CD14-positive monocyte (primary cell): ENCODE measurements around the gene OR9Q2. TPM values are rescaled to one million over a fixed set of nuclear protein-coding genes. Genes with fewer than 3 reads are reported as not detected.

Source experiments
- DNase-seq, 3 donors: peaks; one replicate each; pipeline ENCODE4 v3.0.0-alpha.2; 2011 to 2022
- H2AFZ ChIP-seq: 2 replicates; pipeline ENCODE4 v1.6.0; 2012; ENCODE audit warnings: mild to moderate bottlenecking, low read depth, low read length, inconsistent platforms; ENCODE audit not compliant: insufficient read depth, poor library complexity, severe bottlenecking
- H3K27ac ChIP-seq, 2 donors: 1 replicate in 1 of 2; 2 replicates in 1 of 2; pipeline ENCODE4 v1.5.1; 2012 to 2013; ENCODE audit warnings: low read length in 2 of 2, control low read depth in 1 of 2, inconsistent platforms in 1 of 2, low read depth in 1 of 2, mild to moderate bottlenecking in 1 of 2
- H3K27me3 ChIP-seq, 2 donors: one replicate each; pipeline versions ENCODE4 v1.6.0 to v1.6.1; 2011 to 2013; ENCODE audit warnings: low read length in 2 of 2; ENCODE audit not compliant: control insufficient read depth in 2 of 2, insufficient read depth in 2 of 2
- H3K36me3 ChIP-seq, 2 donors: replicated peaks in 1 of 2; 1 replicate in 1 of 2; 2 replicates in 1 of 2; pipeline versions ENCODE4 v1.5.1 to v1.6.1; 2012 to 2013; ENCODE audit warnings: low read length in 2 of 2, control low read depth in 1 of 2, inconsistent platforms in 1 of 2, mild to moderate bottlenecking in 1 of 2; ENCODE audit not compliant: insufficient read depth in 2 of 2, control insufficient read depth in 1 of 2
- H3K4me1 ChIP-seq, 2 donors: 1 replicate in 1 of 2; 2 replicates in 1 of 2; pipeline versions ENCODE4 v1.5.1 to v1.6.1; 2012 to 2013; ENCODE audit warnings: low read length in 2 of 2, control low read depth in 1 of 2, inconsistent platforms in 1 of 2, mild to moderate bottlenecking in 1 of 2, moderate library complexity in 1 of 2; ENCODE audit not compliant: insufficient read depth in 2 of 2, control insufficient read depth in 1 of 2
- H3K4me2 ChIP-seq: replicated peaks from 2 replicates; pipeline ENCODE3; 2012; ENCODE audit warnings: low read length, moderate library complexity, mild to moderate bottlenecking; ENCODE audit not compliant: poor library complexity, severe bottlenecking; ENCODE audit errors: extremely low read depth
- H3K4me3 ChIP-seq, 3 experiments: fragments of 200-600 bp in 1 of 3; sonication (generic) in 1 of 3; replicated peaks in 1 of 3; 1 replicate in 2 of 3; 2 replicates in 1 of 3; pipeline ENCODE4 v1.5.1; 2011 to 2013; ENCODE audit warnings: low read length in 3 of 3, mild to moderate bottlenecking in 3 of 3, control low read depth in 2 of 3, low read depth in 2 of 3, inconsistent platforms in 1 of 3, moderate library complexity in 1 of 3
- H3K79me2 ChIP-seq: 2 replicates; pipeline ENCODE4 v1.6.0; 2012; ENCODE audit warnings: mild to moderate bottlenecking, control low read depth, inconsistent platforms, low read length, moderate library complexity; ENCODE audit not compliant: insufficient read depth
- H3K9ac ChIP-seq: 2 replicates; pipeline ENCODE4 v1.6.0; 2017; ENCODE audit warnings: low read length, mild to moderate bottlenecking; ENCODE audit not compliant: insufficient read depth, poor library complexity, severe bottlenecking
- H3K9me3 ChIP-seq, 2 donors: replicated peaks in 1 of 2; 1 replicate in 1 of 2; 2 replicates in 1 of 2; pipeline versions ENCODE4 v1.5.1 to v1.6.1; 2012 to 2013; ENCODE audit warnings: low read length in 2 of 2, control low read depth in 1 of 2; ENCODE audit not compliant: control insufficient read depth in 1 of 2, insufficient read depth in 1 of 2
- H4K20me1 ChIP-seq: 2 replicates; pipeline ENCODE4 v1.6.0; 2012; ENCODE audit warnings: mild to moderate bottlenecking, low read length, control low read depth, moderate library complexity; ENCODE audit not compliant: insufficient read depth
- H3K27ac Mint-ChIP-seq, 7 donors: one replicate each; pipeline ENCODE4 v1.8.0; 2020; ENCODE audit warnings: mild to moderate bottlenecking in 7 of 7, mixed read lengths in 7 of 7, moderate library complexity in 6 of 7, inconsistent platforms in 2 of 7
- H3K27me3 Mint-ChIP-seq, 3 donors: one replicate each; pipeline ENCODE4 v1.8.0; 2021 to 2022; ENCODE audit warnings: low read depth in 3 of 3, mild to moderate bottlenecking in 3 of 3, mixed read lengths in 3 of 3, moderate library complexity in 3 of 3, inconsistent platforms in 1 of 3
- H3K36me3 Mint-ChIP-seq, 2 donors: one replicate each; pipeline ENCODE4 v1.8.0; 2020; ENCODE audit warnings: mixed read lengths in 2 of 2, inconsistent platforms in 1 of 2, mild to moderate bottlenecking in 1 of 2
- H3K4me1 Mint-ChIP-seq: one replicate; pipeline ENCODE4 v1.8.0; 2020; ENCODE audit warnings: mild to moderate bottlenecking, mixed read lengths
- H3K4me3 Mint-ChIP-seq, 2 donors: one replicate each; pipeline ENCODE4 v1.8.0; 2020; ENCODE audit warnings: mild to moderate bottlenecking in 2 of 2, mixed read lengths in 2 of 2, moderate library complexity in 1 of 2
- H3K9me3 Mint-ChIP-seq, 7 donors: one replicate each; pipeline ENCODE4 v1.8.0; 2020 to 2022; ENCODE audit warnings: mixed read lengths in 7 of 7, mild to moderate bottlenecking in 6 of 7, moderate library complexity in 6 of 7, inconsistent platforms in 2 of 7
- CTCF ChIP-seq: fragments of 200-600 bp; IDR thresholded peaks from one replicate; pipeline ENCODE4 v1.8.0; 2022; ENCODE audit warnings: antibody characterized with exemption, mild to moderate bottlenecking
- WGBS: methylation state at CpG from one replicate; pipeline ENCODE4 v1.1.5; 2013; ENCODE audit warnings: missing lambda C conversion rate; ENCODE audit not compliant: insufficient coverage; 5-methylcytosine and 5-hydroxymethylcytosine counted together
- intact Hi-C, 2 donors: fragments of 100-400 bp; cut with micrococcal nuclease; formaldehyde crosslinking; loops; one replicate each; pipeline versions ENCODE4 v1.15.0 to v1.15.1; 2023
- polyA plus RNA-seq, 3 donors: library from polyadenylated mRNA; depleted of rRNA in 1 of 3; unstranded in 2 of 3; stranded (reverse) in 1 of 3; fragments of 300-500 nt in 2 of 3; fragments of >200 nt in 1 of 3; fragmentation: Illumina TruSeq in 2 of 3; gene quantifications; 1 replicate in 2 of 3; 2 replicates in 1 of 3; pipeline ENCODE4 v1.2.3, GENCODE V29; 2012 to 2021

OR9Q2 gene
- polyA plus RNA-seq, 3 donors, result not detected

DNA sequence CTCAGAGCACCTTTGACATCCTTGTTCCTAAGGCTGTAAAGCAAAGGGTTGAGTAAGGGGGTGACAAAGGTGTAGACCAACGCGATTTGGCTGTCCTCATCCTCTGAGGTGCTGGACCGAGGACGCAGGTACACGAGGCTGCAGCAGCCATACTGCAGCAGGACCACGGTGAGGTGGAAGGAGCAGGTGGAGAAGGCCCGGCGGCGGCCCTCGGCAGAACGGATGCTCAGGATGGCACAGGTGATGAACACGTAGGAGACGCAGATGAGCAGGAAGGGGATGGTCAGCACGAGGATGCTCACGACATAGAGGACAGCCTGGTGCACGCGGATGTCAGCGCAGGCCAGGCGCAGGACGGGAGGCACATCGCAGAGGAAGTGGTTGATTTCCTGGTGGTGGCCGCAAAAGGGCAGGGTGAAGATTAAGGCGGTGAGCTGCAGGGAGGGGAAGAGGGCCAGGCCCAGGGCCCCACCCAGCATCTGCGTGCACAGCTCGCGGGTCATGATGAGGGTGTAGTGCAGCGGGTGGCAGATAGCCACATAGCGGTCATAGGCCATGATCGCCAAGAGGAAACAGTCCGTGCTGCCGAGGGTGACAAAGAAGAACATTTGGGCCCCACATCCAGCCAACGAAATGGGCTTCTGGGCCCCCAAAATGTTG is 39.2 kb downstream of the OR9Q2 start:
- H4K20me1 ChIP-seq, result no peaks in the 10 kb centered on the region
- Mint-ChIP-seq H3K36me3 (no peaks in the 10 kb centered on the region), H3K9me3 (peaks cover 4 to 9% (median 7%) of the 10 kb centered on the region in 7 donors), H3K4me3 (no peak overlapping the region), H3K27ac (no peak overlapping the region), H3K27me3 (peaks cover 0 to 6% (median 0%) of the 10 kb centered on the region in 3 donors), H3K4me1 (no peaks in the 10 kb centered on the region)
- H3K36me3 ChIP-seq, result no peaks in the 10 kb centered on the region
- DNase-seq, result no peak
- intact Hi-C loops, result no loop called here
- H3K4me3 ChIP-seq, result no peak overlapping the region
- H2AFZ ChIP-seq, result no peak overlapping the region
- no peaks in the 10 kb centered on the region for H3K79me2 ChIP-seq
- 96% methylated on average over 32 of the region's 32 CpGs for WGBS
- H3K9me3 ChIP-seq, result peaks cover 5 to 7% of the 10 kb centered on the region in 2 donors
- H3K4me2 ChIP-seq, result no peak overlapping the region
- H3K27ac ChIP-seq, result no peak overlapping the region
- no peaks in the 10 kb centered on the region for H3K27me3 ChIP-seq
- TF ChIP-seq CTCF, result no peak
- H3K4me1 ChIP-seq, result no peaks in the 10 kb centered on the region
- H3K9ac ChIP-seq, result no peak overlapping the region

Other genes starting within 250 kb of the OR9Q2 start
- not detected for gene OR9Q1, start 165.2 kb upstream of the OR9Q2 start, polyA plus RNA-seq
- not detected for gene OR6Q1, start 158.1 kb upstream of the OR9Q2 start, polyA plus RNA-seq
- not detected for gene OR9I1, start 63.5 kb upstream of the OR9Q2 start, polyA plus RNA-seq
- gene OR1S2, start 15.1 kb downstream of the OR9Q2 start, polyA plus RNA-seq, result not detected
- not detected for gene OR1S1, start 23.6 kb downstream of the OR9Q2 start, polyA plus RNA-seq
- gene OR10Q1, start 39.8 kb downstream of the OR9Q2 start, polyA plus RNA-seq, result not detected
- not detected for gene OR10W1, start 79.2 kb downstream of the OR9Q2 start, polyA plus RNA-seq
- gene OR5B17, start 170.0 kb downstream of the OR9Q2 start, polyA plus RNA-seq, result not detected
- not detected for gene OR5B3, start 217.8 kb downstream of the OR9Q2 start, polyA plus RNA-seq
- not detected for gene OR5B2, start 239.1 kb downstream of the OR9Q2 start, polyA plus RNA-seq